ENCODE data around the gene HOXB13.

DNA sequence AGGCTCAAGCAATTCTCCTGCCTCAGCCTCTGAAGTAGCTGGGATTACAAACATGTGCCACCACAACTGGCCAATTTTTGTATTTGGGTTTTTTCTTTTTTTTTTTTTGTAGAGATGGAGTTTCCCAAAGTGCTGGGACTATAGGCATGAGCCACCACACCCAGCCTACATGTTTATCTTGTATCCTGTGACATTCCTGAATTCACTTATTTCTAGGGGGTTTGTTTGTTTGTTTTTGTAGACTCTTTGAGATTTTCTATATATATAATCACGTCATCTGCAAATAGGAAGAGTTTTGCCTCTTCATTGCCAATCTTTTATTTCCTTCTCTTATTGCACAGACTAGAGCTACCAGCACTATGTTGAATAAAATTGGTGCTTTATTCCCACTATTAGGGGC, 35.4 kb downstream of the HOXB13 start:
- TF ChIP-seq CTCF (IDR thresholded peaks at IDR 0.05; ENCODE audit: extremely low read depth in 1 of 2, insufficient read depth in 1 of 2, low read depth in 1 of 2, low read length in 2 of 2) (no peak), POLR2AphosphoS5 (IDR thresholded peaks at IDR 0.05; ENCODE audit: insufficient read depth, low read depth, low read length) (no peak)

Data from endothelial cell of umbilical vein (primary cell).